Measurements from ENCODE around the gene SPPL3.
"Not testable (repeated sequence)": the region's sequence is repeated elsewhere in the genome, so short reads cannot be mapped to it uniquely, and the experiment has no call there.

Gene SPPL3

DNA sequence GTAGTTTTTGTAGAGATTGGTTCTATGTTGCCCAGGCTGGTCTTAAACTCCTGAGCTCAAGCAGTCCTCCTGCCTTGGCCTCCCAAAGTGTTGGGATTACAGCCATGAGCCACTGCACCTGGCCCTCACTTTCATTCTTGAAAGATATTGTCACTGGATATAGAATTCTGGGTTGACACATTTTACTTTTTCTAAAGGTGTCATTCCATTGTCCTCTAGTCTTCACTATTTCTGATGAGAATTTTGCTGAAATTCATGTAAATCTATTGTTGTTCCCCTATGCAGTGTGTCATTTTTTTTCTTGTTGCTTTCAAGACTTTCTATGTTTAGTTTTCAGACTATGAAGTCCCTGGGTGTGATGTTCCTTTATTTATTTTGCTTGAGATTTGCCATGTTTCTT lies 149.4 kb downstream of the SPPL3 start:
- no peak for DNase-seq (ENCODE audit: low read depth in 2 of 3, low spot score in 1 of 3)

- no peak for DNase-seq (ENCODE audit: low read depth in 2 of 3, low spot score in 1 of 3)
These were observed 152.8 kb downstream of the SPPL3 start for GRCh38 chr12:120751389-120751788.

DNA sequence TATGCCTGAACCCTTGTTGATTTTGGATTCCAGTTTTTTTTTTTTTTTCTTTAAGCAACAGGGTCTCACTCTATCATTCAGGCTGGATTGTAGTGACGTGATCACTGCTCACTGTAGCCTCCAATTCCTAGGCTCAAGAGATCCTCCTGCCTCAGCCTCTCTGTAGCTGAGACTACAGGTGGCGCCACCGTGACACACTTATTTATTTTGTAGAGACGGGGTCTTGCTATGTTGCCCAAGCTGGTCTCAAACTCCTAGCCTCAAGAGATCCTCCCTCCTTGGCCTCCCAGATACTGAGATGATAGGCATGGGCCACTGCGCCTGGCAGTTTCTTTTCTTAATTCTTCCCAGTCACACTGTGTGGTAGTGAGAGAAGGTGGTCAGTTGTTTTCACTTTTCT lies 153.4 kb downstream of the SPPL3 start:
- DNase-seq (ENCODE audit: low read depth in 2 of 3, low spot score in 1 of 3), result no peak

DNA sequence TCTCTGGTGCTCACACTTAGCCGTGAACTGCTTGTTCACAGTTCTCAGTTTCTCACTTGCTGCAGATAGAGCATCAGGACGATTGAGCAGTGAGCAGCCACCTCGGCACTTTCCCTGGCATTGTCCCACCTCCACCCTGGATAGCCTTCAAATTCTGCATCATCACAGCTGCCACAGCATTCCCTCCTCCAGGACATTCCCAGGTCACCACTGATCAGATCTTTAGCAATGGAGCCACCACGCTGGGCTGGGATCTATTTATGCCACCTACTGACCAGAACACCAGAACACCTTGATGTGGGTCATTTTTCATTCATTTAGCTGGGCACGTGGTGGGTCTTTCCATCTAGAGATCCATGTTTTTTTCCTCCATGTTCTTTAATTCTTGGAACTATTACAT lies 154.9 kb downstream of the SPPL3 start:
- DNase-seq (ENCODE audit: low read depth in 2 of 3, low spot score in 1 of 3), result no peak

DNA sequence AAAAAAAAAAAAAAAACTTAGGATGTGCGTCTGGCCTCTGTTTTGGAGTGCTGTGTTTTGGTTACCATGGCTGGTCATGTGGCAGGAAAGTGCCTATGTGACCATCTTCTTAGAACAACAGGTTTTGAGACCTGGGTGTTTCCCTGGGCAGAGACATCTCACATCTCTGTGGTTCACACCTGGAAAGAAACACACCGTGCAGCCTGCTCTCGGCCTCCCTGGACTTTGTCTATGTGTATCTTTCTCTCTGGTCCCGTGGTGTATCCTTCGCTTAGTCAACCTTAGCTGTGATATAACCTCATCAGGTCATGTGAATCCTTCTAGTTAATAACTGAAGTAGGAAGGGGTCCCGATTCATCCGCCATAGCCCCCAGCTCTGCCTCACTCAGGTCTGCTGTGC lies 155.9 kb downstream of the SPPL3 start:
- DNase-seq (ENCODE audit: low read depth in 2 of 3, low spot score in 1 of 3), result no peak

- no peak for DNase-seq (ENCODE audit: low read depth in 2 of 3, low spot score in 1 of 3)
These were observed 159.2 kb downstream of the SPPL3 start for GRCh38 chr12:120744922-120745493.

DNA sequence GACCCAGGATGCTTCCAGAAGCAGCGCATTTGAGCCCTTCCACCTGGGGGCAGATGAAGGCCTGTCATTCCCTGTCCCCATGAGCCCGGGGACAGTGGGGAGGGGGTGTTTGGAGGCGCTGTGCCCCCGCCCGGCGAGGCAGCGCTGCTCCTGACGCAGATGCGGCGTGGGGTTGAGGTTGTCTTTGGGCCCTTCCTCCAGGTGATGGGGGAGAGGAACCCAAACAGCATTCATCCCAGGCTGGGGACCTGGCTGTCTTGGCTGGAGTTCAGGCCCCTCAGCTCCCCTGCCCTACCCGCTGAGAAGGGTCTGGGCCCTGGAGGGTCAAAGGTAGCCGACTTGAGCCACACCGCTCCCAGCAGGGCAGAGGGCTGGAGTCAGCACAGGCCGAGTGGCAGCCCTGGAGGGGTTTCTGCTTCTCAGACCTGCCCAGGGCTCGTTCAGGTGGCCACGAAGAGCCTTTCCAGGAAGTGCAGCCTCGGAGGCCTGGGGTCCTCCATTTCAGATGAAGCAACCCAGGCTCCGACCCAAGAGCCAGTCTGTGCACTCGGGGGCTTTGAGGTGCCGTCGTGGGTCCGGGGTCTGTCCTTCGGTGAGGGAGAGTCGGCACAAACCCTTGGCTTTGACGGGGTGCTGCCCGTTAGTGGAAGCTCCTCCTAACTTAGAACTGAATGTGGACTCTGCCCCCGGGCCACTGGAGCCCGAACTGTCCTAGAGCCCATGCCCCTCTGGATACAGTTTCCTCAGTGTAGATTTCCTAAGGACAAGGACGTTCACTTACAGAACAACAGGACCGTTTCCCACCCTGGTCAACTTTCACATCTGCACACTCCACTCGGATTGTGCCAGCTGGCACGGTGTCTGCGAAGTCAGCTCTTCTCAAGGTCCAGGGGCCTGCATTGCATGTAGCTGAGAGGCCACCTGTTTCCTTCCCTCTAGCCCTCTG lies 162.4 kb downstream of the SPPL3 start:
- no peak for DNase-seq (ENCODE audit: low read depth in 2 of 3, low spot score in 1 of 3)

GRCh38 chr12:120740871-120741270 lies 163.3 kb downstream of the SPPL3 start:
- DNase-seq (ENCODE audit: low read depth in 2 of 3, low spot score in 1 of 3), result no peak

GRCh38 chr12:120739821-120740613 lies 164.1 kb downstream of the SPPL3 start:
- no peak for DNase-seq (ENCODE audit: low read depth in 2 of 3, low spot score in 1 of 3)

DNA sequence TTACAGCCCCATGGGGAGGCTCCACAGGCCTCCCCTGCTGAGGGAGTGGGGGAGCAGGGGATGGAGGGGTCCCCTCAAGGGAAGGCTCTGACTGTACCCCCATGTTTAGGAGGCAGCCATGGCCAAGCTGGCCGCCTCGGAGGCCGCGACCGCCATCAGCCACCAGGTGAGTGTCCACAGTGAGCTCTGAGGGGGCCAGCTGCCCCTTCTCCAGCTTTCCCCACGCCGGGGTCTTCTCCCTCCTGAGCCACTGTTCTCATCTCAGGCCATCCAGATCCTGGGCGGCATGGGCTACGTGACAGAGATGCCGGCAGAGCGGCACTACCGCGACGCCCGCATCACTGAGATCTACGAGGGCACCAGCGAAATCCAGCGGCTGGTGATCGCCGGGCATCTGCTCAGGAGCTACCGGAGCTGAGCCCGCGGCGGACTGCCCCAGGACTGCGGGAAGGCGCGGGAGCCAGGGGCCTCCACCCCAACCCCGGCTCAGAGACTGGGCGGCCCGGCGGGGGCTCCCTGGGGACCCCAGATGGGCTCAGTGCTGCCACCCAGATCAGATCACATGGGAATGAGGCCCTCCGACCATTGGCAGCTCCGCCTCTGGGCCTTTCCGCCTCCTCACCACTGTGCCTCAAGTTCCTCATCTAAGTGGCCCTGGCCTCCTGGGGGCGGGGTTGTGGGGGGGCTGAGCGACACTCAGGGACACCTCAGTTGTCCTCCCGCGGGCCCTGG lies 165.0 kb downstream of the SPPL3 start:
- DNase-seq (ENCODE audit: low read depth in 2 of 3, low spot score in 1 of 3), result no peak

DNA sequence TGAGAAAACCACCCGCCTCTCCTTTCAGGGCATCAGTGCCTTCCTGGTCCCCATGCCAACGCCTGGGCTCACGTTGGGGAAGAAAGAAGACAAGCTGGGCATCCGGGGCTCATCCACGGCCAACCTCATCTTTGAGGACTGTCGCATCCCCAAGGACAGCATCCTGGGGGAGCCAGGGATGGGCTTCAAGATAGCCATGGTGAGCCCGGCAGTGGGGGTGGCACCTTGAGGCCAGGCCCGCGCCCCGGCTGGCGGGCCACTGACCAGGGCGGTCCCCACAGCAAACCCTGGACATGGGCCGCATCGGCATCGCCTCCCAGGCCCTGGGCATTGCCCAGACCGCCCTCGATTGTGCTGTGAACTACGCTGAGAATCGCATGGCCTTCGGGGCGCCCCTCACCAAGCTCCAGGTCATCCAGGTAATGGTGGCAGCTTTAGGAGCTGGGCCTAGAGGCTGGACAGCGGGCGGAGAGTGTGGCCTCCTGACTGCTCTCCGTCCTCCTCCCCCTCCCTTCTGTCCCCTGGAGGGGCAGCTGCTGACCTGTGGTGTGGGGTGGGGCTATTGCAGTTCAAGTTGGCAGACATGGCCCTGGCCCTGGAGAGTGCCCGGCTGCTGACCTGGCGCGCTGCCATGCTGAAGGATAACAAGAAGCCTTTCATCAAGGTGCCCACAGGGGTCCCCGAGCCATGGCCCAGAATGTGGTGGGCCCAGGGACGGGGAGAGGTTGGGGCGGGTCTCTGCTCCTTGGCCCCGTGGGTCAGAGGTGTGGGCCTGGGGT lies 165.7 kb downstream of the SPPL3 start:
- no peak for DNase-seq (ENCODE audit: low read depth in 2 of 3, low spot score in 1 of 3)

DNA sequence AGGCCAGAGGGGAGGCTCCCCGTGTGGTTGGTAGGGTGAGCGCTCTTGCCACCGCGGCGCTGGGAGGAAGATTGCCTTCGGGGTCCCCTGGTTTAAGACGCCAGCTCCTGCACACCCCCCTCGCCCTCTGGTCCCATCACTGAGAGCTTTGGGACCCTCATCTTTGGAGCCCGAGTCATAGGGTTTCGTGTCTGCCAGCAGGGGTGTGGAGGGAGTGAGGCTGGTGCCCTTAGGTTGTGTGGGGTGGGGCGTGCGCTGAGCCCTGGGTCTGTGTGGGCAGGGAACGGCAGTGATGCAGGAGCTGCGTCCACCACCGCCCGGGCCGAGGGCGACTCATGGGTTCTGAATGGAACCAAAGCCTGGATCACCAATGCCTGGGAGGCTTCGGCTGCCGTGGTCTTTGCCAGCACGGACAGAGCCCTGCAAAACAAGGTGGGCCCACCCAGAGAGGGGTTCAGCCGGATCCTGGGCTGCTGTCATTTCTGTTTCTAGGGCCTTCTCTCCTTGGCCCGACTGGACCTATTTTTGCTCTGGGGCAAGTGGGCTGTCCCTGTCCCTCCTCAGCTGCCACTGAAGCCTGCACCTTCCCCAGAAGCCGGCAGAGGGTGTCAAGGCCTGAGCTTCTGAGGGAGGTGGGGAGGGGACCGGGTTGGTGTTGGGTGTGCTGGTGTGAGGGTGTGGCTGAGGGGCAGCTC lies 166.5 kb downstream of the SPPL3 start:
- DNase-seq (ENCODE audit: low read depth in 2 of 3, low spot score in 1 of 3), result no peak

GRCh38 chr12:120736404-120737331 lies 167.5 kb downstream of the SPPL3 start:
- DNase-seq (ENCODE audit: low read depth in 2 of 3, low spot score in 1 of 3), result no peak

- DNase-seq (ENCODE audit: low read depth in 2 of 3, low spot score in 1 of 3), result no peak
These were observed 169.0 kb downstream of the SPPL3 start for GRCh38 chr12:120735181-120735580.

- DNase-seq (ENCODE audit: low read depth in 2 of 3, low spot score in 1 of 3), result no peak
These were observed 169.9 kb downstream of the SPPL3 start for GRCh38 chr12:120734210-120734609.

GRCh38 chr12:120733574-120733973 lies 170.6 kb downstream of the SPPL3 start:
- no peak for DNase-seq (ENCODE audit: low read depth in 2 of 3, low spot score in 1 of 3)

- DNase-seq (ENCODE audit: low read depth in 2 of 3, low spot score in 1 of 3), result not testable (repeated sequence)
These were observed 172.0 kb downstream of the SPPL3 start for GRCh38 chr12:120732198-120732597.

GRCh38 chr12:120726961-120727360 lies 177.2 kb downstream of the SPPL3 start:
- no peak for DNase-seq (ENCODE audit: low read depth in 2 of 3, low spot score in 1 of 3)

DNA sequence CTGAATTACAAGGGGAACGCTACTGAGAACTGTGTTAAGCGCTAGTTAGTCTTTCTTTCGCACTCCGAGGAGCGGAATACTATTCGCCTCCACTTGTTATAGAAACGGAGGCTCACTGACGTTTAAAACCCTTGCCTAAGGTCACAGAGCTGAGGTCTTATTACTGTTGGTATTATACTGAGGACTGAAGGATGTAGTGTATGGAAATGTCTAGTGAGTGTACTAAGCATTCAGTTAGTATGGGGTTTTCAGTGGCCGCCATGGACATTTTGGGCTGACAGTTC lies 177.7 kb downstream of the SPPL3 start:
- no peak for DNase-seq (ENCODE audit: low read depth in 2 of 3, low spot score in 1 of 3)

Measured in stimulated activated CD4-positive, alpha-beta T cell treated with anti-CD3 and anti-CD28 coated beads, Interleukin-12 subunit alpha, Interleukin-12 subunit beta, amount 100 ng/mL, for 48 hours (primary cell).